ENCODE data around the gene KDM7A. TPM values are rescaled to one million over a fixed set of nuclear protein-coding genes. Genes with fewer than 3 reads are reported as not detected.

KDM7A gene
- polyA plus RNA-seq, 2 of the 4 experiments (the other 2 are of a cell fraction): 1.4 to 4.1 TPM

- no peaks in the 10 kb centered on the region for H3K9me3 ChIP-seq
- no peaks in the 10 kb centered on the region for H3K4me1 ChIP-seq
- no peak for DNase-seq (ENCODE audit: low read depth in 1 of 2, low spot score in 1 of 2)
- TF ChIP-seq NPAS2 (CRISPR knock-in tag; IDR thresholded peaks at IDR 0.05; ENCODE audit: borderline replicate concordance) (no peak), ZFP36 (IDR thresholded peaks at IDR 0.05; ENCODE audit: borderline replicate concordance, partially characterized antibody) (no peak), TFCP2L1 (CRISPR knock-in tag; IDR thresholded peaks at IDR 0.05) (no peak), SREBF2 (IDR thresholded peaks at IDR 0.05) (no peak), POLR2A (IDR thresholded peaks at IDR 0.05; ENCODE audit: low read length) (no peak), EHF (CRISPR knock-in tag; IDR thresholded peaks at IDR 0.05) (no peak), BHLHE40 (IDR thresholded peaks at IDR 0.05; ENCODE audit: low read depth, low read length) (no peak), HOXB5 (CRISPR knock-in tag; IDR thresholded peaks at IDR 0.05) (no peak), ZSCAN20 (CRISPR knock-in tag; IDR thresholded peaks at IDR 0.05) (no peak), ELK1 (IDR thresholded peaks at IDR 0.05; ENCODE audit: low read depth, low read length) (no peak), HOXB13 (CRISPR knock-in tag; IDR thresholded peaks at IDR 0.05; ENCODE audit: low read depth) (no peak), TP53 (CRISPR knock-in tag; IDR thresholded peaks at IDR 0.05) (no peak), USF2 (IDR thresholded peaks at IDR 0.05) (no peak), FOXS1 (CRISPR knock-in tag; IDR thresholded peaks at IDR 0.05) (no peak)
- no peak for ATAC-seq
- no peak overlapping the region for H3K4me3 ChIP-seq
- H3K27ac ChIP-seq: no peak overlapping the region
- no peak overlapping the region for H3K4me2 ChIP-seq
- no peak for FAIRE-seq
- WGBS (ENCODE audit: missing lambda C conversion rate): 71% methylated on average over 10 of the region's 10 CpGs
- POLR2A ChIA-PET: no interaction called here
- CTCF ChIA-PET: interaction anchor here (0.7 to 1.1 kb wide), 3 partner anchors 41 to 335 kb away, joined by 3 to 4 read pairs (median 4); no protein-coding TSS in a partner anchor
Measured at GRCh38 chr7:140219672-140220524, 43.1 kb upstream of the KDM7A start.

- ChIA-PET POLR2A (interaction anchor here (0.7 kb wide), 1 partner anchor 22 kb away, joined by 3 read pairs; no protein-coding TSS in a partner anchor), CTCF (interaction anchor here (0.7 to 1.1 kb wide), 4 partner anchors 18 to 334 kb away, joined by 3 to 4 read pairs (median 4); no protein-coding TSS in a partner anchor)
- Histone ChIP-seq H3K27ac (no peak overlapping the region), H3K4me2 (no peak overlapping the region), H3K4me3 (no peak overlapping the region), H3K9me3 (no peaks in the 10 kb centered on the region), H3K4me1 (no peaks in the 10 kb centered on the region)
- WGBS (ENCODE audit: missing lambda C conversion rate): 63% methylated on average over 4 of the region's 4 CpGs
- no peak for TF ChIP-seq EP300 (IDR thresholded peaks at IDR 0.05)
- no peak for TF ChIP-seq JUNB (IDR thresholded peaks at IDR 0.05)
- no peak for TF ChIP-seq NPAS2 (CRISPR knock-in tag; IDR thresholded peaks at IDR 0.05; ENCODE audit: borderline replicate concordance)
- no peak for TF ChIP-seq SREBF2 (IDR thresholded peaks at IDR 0.05)
- no peak for TF ChIP-seq USF2 (IDR thresholded peaks at IDR 0.05)
- no peak for TF ChIP-seq BHLHE40 (IDR thresholded peaks at IDR 0.05; ENCODE audit: low read depth, low read length)
- TF ChIP-seq RAD21 (conservative IDR thresholded peaks at IDR 0.05 in 1 of 2, IDR thresholded peaks at IDR 0.05 in 1 of 2): no peak
- no peak for TF ChIP-seq MAFK (IDR thresholded peaks at IDR 0.05; ENCODE audit: partially characterized antibody)
- TF ChIP-seq ZFP36 (IDR thresholded peaks at IDR 0.05; ENCODE audit: borderline replicate concordance, partially characterized antibody): no peak
- TF ChIP-seq E2F6 (IDR thresholded peaks at IDR 0.05; ENCODE audit: borderline replicate concordance, low read depth): no peak
- no peak for TF ChIP-seq HES2 (IDR thresholded peaks at IDR 0.05)
- TF ChIP-seq NR3C1 (IDR thresholded peaks at IDR 0.05): no peak
- no peak for TF ChIP-seq REST (IDR thresholded peaks at IDR 0.05)
- TF ChIP-seq HOXB5 (CRISPR knock-in tag; IDR thresholded peaks at IDR 0.05): no peak
- TF ChIP-seq ZSCAN20 (CRISPR knock-in tag; IDR thresholded peaks at IDR 0.05): no peak
- no peak for TF ChIP-seq ATOH8 (CRISPR knock-in tag; IDR thresholded peaks at IDR 0.05; ENCODE audit: low read depth)
- no peak for FAIRE-seq
- DNase-seq (ENCODE audit: low read depth in 1 of 2, low spot score in 1 of 2): no peak
- no peak for ATAC-seq
Measured at GRCh38 chr7:140218656-140219055, 41.9 kb upstream of the KDM7A start.

Measured in A549 (cell line).